Activated naive CD4-positive, alpha-beta T cell (primary cell): ENCODE measurements around the gene PSD2.
"Not testable (repeated sequence)": the region's sequence is repeated elsewhere in the genome, so short reads cannot be mapped to it uniquely, and the experiment has no call there.

Experiments used
- DNase-seq, 4 experiments: peaks; one replicate each; lab custom pipeline; 2025; lab: John Stamatoyannopoulos, UW

PSD2 gene

DNA sequence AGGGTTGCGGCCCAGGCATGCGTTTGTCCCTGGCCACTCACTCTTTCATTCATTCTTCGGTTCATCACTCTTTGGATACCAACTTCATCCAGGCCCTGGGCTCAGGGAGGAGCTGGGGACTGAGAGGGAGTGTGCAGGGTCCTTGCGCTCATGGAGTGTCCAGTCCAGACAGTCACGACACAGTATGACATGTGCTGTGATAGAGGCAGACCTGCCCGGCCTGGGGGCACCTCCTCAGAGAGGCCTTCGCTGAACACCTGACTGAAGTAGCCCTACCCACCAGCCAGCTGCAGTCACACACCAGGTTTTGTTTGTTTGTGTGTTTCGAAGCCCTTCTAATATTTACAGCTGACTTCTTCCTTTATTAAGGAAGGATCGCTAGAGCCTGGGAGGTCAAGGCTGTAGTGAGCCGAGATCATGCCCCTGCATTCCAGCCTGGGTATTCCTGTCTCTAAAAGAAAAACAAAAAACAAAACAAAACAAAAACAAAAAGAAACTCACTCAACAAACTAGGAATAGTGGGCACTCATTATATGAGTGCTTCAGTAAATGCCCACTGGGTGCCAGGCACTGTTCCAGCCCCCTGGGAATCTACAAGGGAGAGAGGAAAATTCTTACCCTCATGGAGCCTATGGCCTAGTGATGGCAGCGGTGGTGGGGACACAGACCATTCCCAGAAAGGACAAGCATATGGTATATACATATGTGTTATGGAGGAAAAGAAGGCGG is 6.3 kb upstream of the PSD2 start:
- DNase-seq = no peak

- DNase-seq = no peak
These were observed 5.8 kb upstream of the PSD2 start for GRCh38 chr5:139789845-139790189.

GRCh38 chr5:139792218-139792617 is 3.4 kb upstream of the PSD2 start:
- DNase-seq = no peak

DNA sequence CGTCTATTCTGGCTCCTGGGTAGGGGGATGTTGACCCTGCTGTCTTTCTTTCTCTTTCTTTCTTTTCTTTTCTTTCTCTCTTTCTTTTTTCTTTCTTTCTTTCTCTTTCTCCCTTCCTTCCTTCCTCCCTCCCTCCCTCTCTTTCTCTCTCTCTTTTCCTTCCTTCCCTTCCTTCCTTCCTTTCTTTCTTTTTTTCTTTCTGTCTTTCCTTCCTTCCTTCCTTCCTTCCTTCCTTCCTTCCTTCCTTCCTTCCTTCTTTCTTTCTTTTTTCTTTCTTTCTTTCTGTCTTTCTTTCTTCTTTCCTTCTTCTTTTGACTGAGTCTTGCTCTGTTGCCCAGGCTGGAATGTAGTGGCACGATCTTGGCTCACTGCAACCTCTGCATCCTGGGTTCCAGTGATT is 3.0 kb upstream of the PSD2 start:
- DNase-seq = not testable (repeated sequence)

GRCh38 chr5:139794067-139794846 is 1.4 kb upstream of the PSD2 start:
- no peak for DNase-seq

DNA sequence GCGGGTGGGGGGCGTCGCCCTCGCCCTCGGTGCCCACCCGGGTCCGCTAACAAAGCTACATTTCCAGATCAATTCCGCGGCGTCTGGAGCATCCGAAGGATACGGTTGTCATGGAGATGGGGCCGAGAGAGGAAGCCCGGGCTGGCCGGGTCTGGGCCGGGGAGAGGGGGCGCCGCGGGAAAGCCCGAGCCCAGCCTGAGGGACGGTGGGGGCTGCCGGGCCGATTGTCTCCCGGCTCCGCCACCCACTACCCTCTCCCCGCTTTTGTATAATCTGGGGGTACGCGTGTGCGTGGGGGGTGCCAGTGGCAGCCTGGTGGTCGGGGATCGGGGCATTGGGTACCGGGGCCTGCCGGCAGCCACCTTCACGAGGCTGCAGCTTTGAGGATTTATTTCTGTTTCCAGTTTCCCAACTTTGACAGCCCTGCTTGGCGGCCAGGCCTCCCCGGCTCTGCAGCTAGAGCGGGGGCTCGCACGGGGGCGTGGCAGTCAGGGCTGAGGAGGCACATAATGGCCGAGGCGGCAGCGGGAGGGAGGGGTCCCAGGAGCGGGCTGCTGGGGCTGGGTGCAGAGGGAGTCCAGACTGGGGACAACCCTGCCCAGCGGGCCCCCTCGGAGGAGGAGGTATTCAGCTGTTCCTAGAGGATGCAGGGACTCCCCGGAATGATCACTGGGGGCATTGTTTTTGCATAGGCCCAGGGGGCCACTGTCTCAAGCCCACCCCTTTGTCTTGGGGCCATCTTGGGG is 626 bp downstream of the PSD2 start:
- DNase-seq = peak in 1 of 4 experiments; percentile 5

- DNase-seq = no peak
These were observed 1.7 kb downstream of the PSD2 start for GRCh38 chr5:139797335-139797734.

- DNase-seq = no peak
These were observed 2.4 kb downstream of the PSD2 start for GRCh38 chr5:139797856-139798510.

- DNase-seq = no peak
These were observed 3.3 kb downstream of the PSD2 start for GRCh38 chr5:139798883-139799282.

DNA sequence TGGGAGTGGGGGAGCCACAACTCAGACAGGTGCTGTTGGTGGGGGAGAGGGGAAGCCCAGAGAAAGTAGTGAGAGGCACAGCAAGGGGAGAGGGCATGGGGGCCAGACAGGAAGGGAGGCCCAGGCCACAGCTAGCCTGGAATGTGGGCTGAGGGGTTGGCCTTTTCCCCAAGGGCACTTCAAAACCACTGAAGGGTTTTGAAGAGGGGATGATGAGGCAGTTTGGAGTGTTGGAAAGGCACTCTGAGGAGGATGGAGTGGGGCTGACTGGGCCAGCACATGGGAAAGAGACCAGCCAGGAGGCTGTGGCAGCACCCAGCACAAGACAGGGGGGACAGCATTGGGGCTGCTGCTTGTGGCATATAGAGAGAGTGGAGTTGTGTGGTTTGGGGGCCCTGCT is 3.8 kb downstream of the PSD2 start:
- DNase-seq = no peak

DNA sequence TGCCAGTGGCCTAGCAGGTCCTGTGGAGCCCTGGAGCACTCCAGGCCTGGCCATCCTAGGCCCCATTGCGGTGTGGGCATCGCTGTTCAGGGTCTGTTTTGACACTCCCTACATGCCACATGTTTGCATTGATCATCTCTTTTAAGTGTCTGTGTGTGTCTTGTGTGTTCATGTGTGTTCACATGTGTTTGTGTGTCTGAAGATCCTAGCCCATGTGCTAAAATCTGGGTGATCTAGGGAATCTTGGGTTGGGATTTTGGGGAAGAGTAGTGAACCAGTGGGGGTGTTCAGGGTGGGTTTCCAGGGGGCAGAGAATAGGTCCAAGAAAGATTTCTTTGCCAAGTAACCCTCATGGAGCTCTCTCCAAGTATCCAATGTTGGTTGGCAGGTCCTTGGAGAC is 8.4 kb downstream of the PSD2 start:
- DNase-seq = no peak

DNA sequence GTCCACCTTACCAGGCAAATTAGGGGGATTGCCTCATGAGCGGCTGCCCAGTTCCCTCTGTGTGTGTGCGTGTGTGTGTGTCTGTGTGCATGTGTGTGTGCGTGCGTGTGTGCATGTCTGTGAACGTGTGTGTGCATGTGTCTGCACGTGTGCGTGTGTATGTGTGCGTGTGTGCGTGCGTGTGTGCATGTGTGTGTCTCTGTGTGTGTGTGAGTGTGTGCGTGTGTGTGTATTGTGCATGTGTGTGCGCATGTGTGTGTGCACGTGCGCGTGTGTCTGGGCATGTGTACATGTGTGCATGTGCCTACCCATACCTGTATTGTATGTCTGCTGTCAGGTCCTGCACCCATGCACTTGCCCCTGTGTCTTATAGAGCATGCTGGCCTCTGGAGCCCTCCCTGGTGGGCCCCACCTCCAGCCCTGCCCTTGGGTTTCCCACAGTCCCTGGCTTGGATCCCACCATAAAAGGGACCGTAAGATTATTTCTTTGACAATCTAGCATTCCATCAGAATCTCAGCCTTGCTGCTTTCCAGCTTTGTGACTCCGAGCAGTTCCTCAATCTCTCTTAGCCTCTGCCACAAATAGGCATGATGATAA is 9.3 kb downstream of the PSD2 start:
- DNase-seq = no peak

- DNase-seq = no peak
These were observed 9.9 kb downstream of the PSD2 start for GRCh38 chr5:139805545-139805944.

DNA sequence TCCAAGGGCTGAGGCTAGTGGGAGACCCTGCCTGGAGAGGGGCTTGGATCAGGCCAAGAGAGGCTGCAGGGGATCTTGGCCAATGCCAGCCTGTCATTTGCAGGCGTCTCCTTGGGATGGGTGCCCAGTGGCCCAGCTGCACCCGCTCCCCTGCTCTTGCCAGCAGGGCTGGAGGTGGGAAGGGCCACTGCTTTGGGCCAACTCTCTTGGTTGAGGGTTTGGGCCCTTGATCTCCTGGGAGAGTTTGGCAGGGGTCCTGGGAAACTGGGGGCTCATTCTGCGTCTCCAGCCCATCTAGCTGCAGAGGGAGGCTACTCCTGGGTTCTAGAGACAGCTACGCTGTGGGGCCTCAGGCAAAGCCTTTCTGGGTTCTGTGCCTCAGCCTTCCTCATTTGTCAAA is 10.5 kb downstream of the PSD2 start:
- no peak for DNase-seq

GRCh38 chr5:139806726-139807646 is 11.4 kb downstream of the PSD2 start:
- DNase-seq = no peak

DNA sequence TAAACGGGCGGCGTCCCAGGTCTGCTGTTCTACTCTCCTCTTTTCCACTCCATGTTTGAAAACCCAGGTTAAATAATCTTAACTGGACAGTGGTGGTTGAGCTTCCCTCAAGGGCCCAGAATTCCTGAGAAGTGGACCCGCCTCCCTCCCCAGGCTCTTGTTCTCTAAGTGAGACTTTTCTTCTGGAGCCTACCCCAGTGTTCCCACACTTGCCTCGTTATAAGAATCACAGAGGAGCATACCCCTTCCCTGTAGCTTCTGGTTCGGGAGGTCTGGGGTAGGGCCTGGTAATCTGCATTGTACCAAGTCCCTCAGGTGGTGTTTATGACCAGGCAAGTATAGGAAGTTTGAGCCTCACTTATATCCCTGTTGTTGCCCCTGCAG is 12.0 kb downstream of the PSD2 start:
- DNase-seq = no peak

DNA sequence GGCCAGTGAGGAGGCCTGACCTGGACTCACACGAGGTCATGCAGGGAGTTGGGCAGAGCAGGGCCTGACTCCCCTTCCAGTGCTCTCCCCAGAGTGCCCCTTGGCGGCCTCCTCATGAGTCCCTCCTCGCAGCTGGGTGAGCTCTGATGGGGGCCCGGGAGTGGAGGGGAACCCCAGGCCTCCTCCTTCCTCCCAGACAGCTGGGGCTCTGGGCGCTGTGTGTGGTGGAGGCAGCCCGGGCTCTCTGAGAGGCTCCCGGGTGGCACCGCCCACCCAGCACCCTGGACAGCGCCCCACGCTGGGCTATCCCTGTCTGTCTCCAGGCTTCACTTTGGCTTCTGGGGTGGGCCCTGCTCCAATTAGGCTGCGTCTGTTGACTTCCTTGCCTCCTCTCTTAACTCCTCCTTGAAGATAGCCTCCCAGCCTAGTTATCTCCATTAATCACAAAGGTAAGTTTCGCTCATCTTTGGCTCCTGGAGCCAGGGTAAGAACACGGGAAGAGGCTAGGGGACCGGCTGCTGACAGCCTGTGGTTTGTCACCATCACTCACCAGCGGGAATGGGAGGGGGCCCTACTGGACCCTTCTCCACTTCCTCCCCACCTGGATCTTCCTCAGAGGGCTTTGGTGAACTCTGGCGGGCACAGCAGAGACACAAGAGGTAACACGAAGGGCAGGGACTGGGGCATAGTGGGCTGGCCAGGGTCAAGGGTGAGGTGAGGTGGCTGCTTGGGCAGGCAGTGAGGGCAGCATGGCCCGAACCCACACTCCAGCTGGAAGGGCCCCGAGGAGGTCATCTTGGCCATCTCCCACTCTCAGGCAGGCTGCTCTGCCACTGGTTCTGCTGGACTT is 13.1 kb downstream of the PSD2 start:
- DNase-seq = peak in 1 of 4 experiments; percentile 6

GRCh38 chr5:139809331-139809810 is 13.8 kb downstream of the PSD2 start:
- no peak for DNase-seq

DNA sequence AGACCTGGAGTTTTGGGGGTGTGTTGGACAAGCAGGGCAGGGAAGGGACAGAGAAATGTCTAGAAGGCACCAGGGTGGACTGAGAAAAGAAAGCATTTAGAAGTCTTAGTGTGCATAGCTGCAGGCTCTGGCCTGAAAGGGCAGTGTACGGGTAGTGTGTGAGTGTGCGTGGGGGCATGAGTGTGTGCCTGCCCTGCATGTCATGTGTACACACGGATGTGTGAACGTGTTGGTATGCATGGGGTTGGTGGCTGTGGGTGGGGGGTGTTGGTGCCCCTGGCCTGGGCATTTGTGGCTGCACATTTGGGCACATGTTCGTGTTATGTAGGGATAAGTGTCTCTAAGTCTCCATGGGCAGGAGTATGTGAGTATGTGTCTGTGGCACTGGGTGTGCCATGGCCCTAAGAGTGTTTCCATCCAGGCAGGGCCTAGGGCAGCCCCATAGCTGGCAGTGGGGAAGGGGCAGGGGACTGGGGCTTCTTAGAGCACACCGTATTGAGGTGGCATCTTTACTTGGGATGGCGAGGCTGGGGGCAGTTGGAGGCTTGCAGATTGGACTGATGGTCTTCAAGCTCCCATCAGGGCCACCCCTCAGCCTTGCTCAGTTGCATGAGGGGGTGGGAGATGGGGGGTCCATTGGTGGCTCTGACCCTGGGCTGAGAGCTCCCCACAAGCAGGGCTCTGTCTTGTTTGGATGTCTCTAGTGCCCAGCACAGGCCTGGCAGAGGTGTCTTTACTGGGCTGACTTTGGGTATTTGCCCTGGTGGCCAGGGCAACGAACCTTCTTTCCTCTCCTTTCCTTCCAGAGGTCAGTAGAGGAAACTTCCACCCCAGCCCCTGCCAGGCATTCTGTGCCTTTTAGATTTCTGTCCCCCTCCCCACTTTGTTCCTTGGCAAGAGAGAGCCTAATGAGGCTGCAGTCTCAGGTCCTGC is 15.0 kb downstream of the PSD2 start:
- no peak for DNase-seq
